NCI-H2227 treated with DMSO at 0.1 percent for 48 hours (cell line): ENCODE results near the gene RNF44.

Experiments used
- DNase-seq: peaks from one replicate; lab custom pipeline; 2025; lab: John Stamatoyannopoulos, UW

RNF44 gene

DNA sequence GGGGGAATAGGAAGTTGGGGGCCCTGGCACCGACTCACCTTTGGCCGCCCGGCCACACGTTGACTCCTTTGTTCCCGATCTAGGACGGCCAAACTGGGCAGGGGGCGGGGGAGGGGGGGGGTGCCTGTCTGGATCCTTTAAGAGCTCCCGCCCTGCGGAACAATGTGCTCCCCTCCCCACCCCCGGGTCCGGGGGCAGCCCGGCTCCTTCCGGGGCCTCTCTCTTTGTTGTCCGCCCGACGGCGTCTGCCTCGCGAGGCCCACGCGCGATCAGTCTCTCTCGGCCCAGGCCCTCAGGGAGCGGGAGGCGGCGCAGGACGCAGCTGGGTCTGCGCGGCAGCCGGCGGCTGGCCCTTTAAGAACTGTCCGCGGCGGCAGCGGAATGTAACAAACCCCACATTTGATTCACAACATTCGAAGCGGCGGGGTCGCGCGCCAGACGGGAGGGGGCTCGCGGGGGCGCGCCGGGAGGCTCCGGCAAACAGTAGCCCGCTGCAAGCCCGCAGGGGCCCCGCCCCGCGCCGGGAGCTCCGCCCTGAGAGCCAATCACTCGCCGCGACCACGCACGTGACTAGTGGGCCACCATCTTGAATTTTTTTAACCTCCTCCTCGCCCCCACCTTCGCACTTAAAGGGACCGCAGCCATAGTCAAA lies at the start of gene RNF44:
Gene RNF44 (minus strand): TSS at position 501 of the 652 bp plus-strand sequence. CDS start 4,930 bp downstream, outside the sequence.
- peak; percentile 89 for DNase-seq

DNA sequence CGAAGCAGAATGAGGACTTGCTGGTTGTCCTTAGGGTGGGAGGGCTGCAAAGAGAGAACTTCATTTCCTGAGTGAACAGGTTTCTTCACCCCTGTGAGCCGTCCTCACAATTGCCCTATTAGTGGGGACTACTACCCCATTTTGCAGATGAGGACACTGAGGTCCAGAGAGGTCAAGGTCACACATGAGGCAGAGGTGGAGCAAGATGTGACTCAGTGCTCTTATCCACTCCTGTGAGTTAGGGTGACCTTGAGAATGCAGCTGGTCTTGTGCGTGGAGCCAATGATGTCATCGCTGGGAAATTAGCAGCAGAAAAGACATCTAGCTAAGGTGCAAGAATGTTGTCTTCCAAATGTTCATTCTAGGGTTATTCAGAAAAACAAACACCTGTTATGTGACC lies 45.9 kb upstream of the RNF44 start:
- no peak for DNase-seq

DNA sequence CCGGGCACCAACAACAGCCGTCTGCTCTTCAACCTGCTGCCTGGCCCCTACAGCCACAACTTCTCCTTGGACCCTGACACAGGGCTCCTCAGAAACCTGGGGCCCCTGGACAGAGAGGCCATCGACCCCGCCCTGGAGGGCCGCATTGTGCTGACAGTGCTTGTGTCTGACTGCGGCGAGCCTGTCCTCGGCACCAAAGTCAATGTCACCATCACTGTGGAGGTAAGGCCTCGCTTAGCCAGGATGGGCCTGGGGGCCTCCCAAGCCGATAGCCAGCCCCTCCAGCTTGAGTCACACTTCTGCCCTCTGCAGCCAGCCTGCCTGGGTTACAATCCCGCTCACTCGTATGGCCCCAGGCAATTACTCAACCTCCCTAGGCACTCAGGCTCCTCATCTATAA lies 44.2 kb upstream of the RNF44 start:
- DNase-seq, result no peak

DNA sequence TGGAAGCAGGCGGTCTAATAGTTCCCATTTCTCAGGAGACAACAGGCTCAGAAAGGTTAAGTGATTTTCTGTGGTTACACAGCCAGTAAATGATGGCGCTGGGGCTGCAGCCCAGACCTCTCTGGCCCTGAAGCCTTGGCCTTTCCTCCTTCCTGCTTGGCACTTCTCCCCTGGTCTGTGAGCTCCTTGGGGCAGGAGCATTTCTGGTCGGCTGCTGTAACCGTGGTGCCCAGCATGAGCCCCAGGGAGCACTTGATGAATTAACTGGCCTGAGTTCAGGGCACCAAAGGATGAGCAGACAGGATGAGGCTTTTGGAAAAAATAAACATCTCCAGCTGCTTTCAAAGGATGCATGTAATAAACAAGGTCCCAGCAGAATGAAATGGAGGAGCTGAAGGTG lies 42.1 kb upstream of the RNF44 start:
- DNase-seq, result no peak

DNA sequence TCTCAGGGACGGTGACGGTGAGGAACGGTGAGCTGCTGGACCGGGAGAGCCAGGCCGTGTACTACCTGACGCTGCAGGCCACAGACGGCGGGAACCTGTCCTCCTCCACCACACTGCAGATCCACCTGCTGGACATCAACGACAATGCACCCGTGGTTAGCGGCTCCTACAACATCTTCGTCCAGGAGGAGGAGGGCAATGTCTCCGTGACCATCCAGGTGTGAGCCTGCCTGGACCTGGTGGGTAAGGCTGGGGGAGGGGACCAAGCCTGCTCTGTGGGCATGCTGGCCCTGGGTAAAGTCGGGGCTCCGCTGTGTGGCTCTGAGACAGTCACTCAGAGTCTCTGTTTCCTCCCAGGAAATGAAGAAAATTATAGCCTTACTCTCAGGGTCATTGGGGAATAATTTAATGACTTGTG lies 41.2 kb upstream of the RNF44 start:
- no peak for DNase-seq

DNA sequence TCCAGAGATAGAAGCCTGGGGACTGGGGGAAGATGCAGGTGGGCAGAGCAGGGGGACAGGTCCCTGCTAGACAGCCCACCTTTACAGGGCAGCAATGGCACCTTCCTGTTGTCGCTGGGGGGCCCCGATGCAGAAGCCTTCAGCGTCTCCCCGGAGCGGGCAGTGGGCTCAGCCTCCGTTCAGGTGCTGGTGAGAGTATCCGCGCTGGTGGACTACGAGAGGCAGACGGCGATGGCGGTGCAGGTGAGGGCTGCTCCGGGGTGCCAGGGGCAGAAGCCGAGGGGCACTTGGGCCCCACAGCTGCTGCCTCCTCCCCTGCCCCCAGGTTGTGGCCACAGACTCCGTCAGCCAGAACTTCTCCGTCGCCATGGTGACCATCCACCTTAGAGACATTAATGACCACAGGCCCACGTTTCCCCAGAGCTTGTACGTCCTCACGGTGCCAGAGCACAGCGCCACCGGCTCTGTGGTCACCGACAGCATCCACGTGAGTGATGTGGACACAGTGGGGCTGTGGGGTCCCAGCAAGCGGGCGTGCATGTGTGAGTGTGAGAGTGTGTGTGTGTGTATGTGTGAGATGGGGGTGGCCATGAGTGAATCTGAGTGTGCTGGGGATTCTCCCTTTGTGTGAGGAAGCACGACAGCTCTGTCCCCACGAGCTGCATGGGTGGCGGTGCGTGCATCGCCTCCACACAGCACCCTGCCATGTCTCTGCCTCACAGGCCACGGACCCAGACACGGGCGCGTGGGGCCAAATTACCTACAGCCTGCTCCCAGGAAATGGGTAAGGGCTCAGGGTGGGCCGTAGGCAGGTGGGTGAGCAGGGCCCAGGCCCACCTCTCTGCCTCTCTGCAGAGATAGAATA lies 40.3 kb upstream of the RNF44 start:
- no peak for DNase-seq

DNA sequence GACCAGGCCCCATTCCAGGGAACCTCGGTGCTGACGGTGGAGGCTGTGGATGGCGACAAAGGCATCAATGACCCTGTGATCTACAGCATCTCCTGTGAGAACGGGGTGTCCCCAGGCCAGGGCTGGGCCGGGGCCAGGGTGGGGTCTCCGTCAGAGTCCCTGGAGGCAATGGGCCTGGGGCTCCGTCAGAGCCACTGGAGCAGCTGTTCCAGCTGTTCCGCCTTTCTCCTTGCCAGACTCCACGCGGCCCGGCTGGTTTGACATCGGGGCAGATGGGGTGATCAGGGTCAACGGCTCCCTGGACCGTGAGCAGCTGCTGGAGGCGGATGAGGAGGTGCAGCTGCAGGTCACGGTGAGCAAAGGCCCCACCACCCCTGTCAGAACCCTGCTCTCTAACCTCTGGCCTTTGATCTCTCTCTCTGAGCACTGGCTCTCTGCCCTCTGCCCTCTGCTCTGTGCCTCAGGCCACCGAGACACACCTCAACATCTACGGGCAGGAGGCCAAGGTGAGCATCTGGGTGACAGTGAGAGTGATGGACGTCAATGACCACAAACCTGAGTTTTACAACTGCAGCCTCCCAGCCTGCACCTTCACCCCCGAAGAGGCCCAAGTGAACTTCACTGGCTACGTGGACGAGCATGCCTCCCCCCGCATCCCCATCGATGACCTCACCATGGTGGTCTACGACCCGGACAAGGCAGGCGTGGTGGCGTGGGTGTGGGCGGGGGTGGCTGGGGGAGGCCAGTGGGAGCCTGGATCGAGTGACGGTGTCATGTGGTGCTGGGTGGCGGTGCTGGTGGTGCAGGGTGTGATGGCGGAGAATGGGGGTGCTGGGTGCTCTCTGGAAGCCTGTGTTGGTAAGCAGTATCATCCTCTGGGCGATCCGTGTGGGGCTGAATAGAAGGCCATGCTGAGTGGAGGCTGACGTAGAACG lies 38.6 kb upstream of the RNF44 start:
- DNase-seq, result no peak

DNA sequence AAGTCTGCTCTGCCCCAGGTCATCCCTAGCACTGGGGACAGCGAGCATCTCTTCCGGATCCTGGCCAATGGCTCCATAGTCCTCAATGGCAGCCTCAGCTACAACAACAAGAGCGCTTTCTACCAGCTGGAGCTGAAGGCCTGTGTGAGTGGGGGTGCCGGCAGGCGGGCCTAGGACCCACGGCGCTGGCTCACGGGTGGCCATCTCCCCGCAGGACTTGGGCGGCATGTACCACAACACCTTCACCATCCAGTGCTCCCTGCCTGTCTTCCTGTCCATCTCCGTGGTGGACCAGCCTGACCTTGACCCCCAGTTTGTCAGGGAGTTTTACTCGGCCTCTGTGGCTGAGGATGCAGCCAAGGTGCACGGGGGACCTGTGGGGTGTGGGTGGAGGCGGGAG lies 37.9 kb upstream of the RNF44 start:
- no peak for DNase-seq

DNA sequence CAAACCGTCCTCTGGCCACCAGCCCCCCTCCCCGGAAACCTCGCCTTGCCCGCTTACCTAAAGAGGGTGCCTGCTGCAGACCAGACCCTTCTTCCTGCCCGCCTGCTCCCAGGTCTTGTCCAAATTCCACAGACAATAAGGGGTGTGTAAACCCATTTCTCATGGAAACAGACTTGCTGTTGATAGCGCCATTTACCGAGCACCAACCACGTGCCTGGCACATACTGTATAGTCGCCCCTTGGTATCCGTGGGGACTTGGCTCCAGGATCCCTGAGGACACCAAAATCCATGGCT lies 37.0 kb upstream of the RNF44 start:
- no peak for DNase-seq

DNA sequence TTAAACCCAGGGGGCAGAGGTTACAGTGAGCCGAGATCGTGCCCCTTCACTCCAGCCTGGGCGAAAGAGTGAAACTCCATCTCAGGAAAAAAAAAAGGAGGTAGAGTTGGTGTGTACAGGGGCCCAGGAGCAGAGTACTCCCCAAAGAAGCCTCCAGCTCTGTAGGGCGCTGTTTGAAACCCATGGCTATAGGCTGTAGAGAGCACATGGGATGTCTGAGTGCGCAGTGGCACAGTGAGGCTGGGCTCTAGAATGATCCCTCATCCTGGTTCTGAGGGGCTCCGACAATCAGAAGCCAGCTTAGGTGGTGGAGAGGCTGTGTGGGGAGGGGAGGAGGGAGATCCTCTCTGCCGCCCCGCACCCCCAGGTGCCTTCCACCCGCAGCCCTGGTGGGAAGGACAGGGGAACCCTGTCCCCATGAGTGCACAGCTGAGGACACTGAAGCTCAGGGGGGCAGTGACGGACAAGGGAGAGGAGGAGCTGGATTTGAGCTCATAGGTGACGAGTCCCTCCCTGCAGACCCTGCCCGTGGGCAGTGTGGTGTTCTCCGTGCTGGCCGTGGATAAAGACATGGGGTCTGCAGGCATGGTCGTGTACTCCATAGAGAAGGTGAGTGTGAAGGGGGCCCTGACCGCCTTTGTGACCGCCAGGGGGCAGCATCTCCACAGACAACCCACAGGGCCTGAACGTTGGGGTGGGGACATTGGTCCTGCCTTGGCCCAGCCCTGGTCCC lies 36.5 kb upstream of the RNF44 start:
- DNase-seq, result no peak

DNA sequence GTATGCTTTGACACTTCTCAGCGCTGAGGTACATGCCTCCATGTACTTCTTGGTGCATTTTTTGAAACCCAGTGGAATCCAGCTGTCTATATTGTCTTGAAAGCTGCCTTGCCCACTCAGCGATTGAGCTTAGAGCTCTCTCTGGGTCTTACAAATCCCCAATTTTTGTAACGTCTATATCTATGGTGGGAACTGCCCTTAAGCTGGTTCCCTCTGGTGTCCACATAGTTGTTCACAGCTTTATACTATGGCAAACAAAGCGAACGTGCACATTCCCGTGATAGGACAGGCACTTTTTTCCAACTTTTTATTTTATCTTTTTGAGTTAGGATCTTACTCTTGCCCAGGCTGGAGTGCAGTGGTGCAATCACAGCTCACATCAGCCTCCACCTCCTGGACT lies 32.8 kb upstream of the RNF44 start:
- DNase-seq, result no peak

DNA sequence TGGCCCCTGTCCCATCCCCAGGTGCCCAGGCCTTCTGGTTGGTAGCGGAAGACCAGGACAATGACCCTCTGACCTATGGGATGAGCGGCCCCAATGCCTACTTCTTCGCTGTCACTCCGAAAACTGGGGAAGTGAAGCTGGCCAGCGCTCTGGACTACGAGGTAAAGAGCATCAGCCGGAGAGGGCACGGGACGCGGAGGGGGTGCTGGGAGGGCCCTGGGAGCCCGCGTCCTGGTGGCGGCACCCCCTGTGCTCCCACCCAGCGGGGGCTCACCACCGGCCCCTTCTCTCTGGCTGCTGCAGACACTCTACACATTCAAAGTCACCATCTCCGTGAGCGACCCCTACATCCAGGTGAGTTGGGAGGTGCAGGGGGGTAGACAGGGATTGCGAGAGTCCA lies 31.5 kb upstream of the RNF44 start:
- no peak for DNase-seq

DNA sequence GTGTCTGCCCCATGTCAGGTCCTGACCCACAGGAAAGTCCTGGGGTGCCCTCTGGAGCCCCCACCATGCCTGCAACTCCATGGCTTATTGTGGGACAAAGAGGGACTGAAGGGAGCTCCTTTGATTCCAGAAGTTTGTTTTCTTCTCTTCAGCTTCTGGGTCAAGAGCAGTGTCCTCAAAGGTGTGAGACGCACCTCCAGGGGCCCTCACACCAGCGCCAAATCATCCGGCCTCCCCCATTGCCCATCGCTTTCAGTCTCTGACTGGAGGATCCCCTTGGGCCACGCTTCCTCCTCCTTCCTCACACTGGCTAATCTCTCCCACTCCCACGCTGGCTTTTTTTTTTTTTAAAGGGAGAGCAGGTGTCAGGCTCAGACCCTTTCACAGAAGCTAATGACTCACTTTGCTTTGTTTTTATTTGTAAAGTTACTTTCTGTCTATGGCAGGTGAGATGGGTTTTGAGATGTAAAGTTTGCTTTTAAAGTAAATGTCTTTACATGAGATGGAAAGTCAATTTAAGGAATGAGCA lies 28.6 kb upstream of the RNF44 start:
- no peak for DNase-seq

DNA sequence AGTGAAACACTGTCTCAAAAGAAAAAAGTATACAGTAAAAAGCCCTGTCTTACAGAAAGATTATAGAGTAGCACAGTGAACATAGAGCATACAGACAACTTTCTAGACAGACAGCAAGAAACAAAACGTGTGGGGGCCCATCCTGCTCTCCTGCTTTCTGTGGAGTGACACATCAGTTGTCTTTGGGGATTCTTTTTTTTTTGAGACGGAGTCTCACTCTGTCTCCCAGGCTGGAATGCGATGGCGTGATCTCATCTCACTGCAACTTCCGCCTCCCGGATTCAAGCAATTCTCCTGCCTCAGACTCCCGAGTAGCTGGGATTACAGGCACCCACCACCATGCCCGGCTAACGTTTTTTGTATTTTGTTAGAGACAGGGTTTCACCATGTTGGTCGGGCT lies 26.8 kb upstream of the RNF44 start:
- DNase-seq, result no peak

DNA sequence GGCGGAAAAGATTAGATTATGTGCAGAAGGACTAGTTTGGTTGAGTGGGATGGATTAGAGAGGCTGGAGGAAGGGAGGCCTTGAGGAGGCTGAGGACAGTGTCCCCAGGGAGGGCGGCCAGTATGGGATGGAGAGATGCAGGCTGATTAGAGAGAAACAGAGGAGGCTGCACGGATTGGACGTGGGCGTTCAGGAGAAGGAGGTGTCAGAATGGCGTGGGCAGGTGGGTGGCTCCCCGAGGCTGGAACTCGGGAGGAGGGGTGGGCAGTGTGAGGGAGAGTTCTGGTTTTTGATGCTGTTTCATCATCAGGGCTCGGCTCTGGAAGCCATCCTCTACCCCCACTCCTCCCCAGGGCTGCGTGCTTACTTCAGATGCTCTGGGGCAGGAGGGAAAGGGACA lies 25.0 kb upstream of the RNF44 start:
- no peak for DNase-seq

DNA sequence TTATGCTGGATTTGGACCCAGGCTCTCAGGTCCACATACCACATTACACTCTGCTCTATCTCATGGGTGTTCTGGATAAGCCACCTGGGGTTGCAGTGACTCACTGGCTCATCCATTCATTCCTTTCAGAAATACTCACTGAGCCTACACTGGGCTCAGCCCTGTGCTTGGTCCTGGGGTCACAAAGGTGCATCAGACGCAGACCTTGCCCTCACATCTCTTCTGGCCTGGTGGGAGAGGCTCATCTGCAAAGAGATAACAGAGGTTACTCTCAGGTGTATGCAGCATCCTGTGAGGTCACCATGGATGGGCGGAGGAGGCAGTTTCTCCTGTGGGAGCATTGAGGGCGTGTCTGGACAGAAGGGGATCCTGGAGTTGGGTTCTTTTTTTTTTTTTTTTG lies 24.1 kb upstream of the RNF44 start:
- no peak for DNase-seq

DNA sequence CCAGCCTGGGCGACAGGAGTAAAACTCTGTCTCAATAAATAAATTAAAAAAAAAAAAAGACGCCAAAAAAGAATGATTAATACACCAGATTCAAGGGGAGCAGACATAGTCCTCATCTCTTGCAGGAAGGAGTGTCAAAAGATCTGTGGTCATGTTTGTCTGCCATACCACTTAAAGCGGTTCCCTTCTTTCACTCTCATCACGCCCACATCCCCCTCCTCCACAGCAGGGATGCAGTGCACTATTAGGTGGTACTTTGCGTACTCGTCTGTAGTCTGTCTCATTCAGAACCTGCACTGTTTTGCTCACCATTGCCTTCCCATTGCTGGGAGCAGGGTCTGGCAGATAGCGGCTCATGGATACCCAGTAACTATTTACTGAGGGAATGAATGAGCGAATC lies 23.2 kb upstream of the RNF44 start:
- no peak for DNase-seq

DNA sequence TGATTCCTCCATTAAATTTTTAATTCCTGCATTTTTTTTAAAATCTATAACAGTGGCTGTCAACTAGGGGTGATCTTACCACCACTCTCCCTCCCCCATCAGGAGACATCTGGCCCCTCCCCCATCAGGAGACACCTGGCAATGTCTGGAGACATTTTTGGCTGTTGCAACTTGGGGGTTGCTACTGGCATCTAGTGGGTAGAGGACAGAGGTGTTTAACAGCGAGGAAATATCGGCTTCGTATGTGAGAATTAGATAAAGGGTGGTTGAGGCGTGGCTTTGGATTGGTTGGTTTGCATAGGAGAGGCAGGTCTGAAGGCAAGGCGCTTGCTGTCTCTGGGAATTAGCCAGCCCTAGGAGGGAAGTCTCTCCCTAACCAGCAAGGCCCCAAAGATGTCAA lies 22.5 kb upstream of the RNF44 start:
- no peak for DNase-seq

DNA sequence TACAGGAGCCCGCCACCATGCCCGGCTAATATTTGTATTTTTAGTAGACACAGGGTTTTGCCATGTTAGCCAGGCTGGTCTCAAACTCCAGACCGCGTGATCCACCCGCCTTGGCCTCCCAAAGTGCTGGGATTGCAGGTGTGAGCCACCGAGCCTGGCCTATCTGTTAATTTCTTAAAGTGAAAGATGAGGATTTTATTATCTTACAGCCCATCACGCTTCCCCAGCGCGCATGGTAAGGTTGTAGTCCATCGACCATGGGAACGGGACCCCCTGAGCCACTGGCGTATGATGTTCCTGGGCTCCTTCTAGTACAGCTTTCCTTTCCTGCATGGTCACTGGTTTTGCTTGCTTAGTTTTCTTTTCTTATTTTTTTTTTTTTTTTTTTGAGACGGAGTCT lies 20.6 kb upstream of the RNF44 start:
- DNase-seq, result no peak

DNA sequence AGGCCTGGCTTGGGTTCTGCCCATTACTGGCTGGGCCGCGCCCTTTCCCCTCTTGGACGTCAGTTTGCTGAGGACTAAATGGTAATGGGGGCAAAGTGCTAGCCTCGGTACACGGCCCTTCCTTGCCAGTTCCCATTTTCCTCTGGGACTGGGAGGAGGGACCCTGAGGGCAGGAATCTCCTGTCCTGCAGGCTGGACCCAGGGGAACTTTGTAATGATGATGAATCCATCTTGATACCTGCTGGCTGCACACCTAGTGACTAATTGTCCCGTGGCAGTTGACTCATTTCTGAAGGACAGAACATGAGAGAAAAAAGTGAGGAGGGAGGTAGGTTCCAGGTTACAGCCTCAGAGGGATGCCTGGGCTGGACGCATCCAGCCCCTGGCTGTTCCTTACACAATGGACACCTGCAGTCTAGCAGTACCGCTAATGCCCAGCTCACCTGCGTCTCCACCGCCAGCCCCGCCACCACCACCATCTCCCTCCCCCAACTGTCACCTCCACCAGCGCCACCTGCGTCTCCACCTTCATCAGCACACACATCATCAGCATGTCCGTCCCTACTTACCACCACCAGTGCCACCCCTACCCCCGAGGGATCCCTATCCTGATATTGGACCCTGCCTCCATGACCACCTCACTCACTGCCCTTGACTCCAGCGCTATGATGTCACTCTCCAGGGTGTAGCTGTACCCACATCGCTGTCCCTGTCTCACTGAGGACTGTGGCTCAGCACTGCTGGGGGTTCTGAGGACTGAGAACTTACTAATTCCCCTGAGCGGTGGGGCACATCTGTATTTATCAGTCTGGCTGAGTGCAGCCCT lies 16.3 kb upstream of the RNF44 start:
- no peak for DNase-seq

DNA sequence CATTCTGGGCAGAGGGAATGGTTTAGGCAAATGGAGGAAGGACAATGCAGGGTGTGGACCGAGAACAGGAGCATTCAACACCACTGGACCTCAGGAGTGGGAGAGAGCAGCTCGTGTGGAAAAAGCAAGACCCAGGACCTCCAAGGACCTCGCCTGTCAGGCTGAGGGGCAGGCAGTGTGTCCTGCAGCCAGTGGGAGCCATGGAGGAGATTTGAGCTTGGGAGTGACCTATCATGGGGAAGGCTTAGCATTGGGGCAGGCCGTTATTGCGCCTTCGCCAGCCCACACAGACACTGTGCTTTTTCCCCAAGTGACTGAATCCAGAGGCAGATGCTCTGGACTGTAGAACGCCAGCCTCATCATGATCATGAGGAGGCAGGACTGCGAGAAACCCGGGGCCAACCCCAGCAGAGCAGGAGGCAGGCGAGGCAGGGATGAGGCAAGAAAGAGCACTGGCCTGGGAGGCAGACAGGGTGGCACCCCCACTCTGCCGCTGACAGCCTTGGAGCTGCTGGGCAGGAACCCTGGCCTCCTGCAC lies 15.2 kb upstream of the RNF44 start:
- no peak for DNase-seq
